Measurements from ENCODE around the gene DHRS3.
"Not testable (repeated sequence)": the region's sequence is repeated elsewhere in the genome, so short reads cannot be mapped to it uniquely, and the experiment has no call there.

DHRS3 gene

DNA sequence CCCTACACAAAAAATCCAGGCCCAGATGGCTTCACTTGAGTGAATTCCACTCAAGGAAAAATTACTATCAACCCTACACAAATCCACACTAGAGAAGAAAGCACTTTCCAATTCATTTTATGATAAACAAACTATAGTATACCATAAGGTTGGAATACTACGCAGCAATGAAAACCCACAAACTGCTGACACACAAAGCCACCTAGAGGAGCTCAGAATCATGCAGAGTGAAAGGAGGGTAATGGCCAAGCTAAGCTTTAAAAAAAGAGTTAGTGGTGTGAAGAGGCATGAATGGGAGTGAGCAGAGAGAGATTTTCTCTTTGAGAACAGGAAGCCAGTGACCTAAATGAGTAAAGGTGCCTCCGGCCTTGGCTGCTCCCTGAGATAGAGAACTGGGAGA lies 93.7 kb downstream of the DHRS3 start:
- no peaks in the 10 kb centered on the region for H3K79me2 ChIP-seq (ENCODE audit: control insufficient read depth, insufficient read depth, low read length, unreplicated experiment)
- H2AFZ ChIP-seq (ENCODE audit: low read length, unreplicated experiment), result no peak overlapping the region
- no peak overlapping the region for H3K4me3 ChIP-seq (ENCODE audit: low read depth, low read length)
- H3K27me3 ChIP-seq (ENCODE audit: insufficient read depth, low read length), result peaks cover 7% of the 10 kb centered on the region
- H3K36me3 ChIP-seq (ENCODE audit: insufficient read depth, low read length), result no peaks in the 10 kb centered on the region
- no peak overlapping the region for H3K27ac ChIP-seq (ENCODE audit: low read depth, low read length)
- H3K4me1 ChIP-seq (ENCODE audit: control insufficient read depth, insufficient read depth, low read length, unreplicated experiment), result peaks cover 15% of the 10 kb centered on the region

DNA sequence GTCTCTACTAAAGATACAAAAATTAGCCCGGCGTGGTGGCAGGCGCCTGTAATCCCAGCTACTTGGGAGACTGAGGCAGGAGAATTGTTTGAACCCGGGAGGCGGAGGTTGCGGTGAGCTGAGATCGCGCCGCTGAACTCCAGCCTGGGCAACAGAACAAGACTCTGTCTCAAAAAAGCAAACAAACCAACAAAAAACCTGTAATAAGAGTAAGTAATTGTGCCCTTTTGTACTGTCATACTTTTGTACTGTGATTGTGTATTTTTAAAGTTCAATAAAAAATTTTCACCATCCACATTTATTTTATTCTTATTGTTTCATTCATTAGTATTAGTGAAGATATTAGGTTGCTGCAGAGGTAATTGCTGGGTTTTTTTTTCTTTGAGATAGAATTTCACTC lies 95.2 kb downstream of the DHRS3 start:
- not testable (repeated sequence) for H3K27ac ChIP-seq (ENCODE audit: low read depth, low read length); H3K4me3 ChIP-seq (ENCODE audit: low read depth, low read length); H3K27me3 ChIP-seq (ENCODE audit: insufficient read depth, low read length); H3K36me3 ChIP-seq (ENCODE audit: insufficient read depth, low read length); H2AFZ ChIP-seq (ENCODE audit: low read length, unreplicated experiment); H3K79me2 ChIP-seq (ENCODE audit: control insufficient read depth, insufficient read depth, low read length, unreplicated experiment)
- peaks cover 12% of the 10 kb centered on the region for H3K4me1 ChIP-seq (ENCODE audit: control insufficient read depth, insufficient read depth, low read length, unreplicated experiment)

- H2AFZ ChIP-seq (ENCODE audit: low read length, unreplicated experiment), result no peak overlapping the region
- no peak overlapping the region for H3K27ac ChIP-seq (ENCODE audit: low read depth, low read length)
- no peaks in the 10 kb centered on the region for H3K79me2 ChIP-seq (ENCODE audit: control insufficient read depth, insufficient read depth, low read length, unreplicated experiment)
- H3K4me1 ChIP-seq (ENCODE audit: control insufficient read depth, insufficient read depth, low read length, unreplicated experiment), result peaks cover 12% of the 10 kb centered on the region
- peaks cover 8% of the 10 kb centered on the region for H3K27me3 ChIP-seq (ENCODE audit: insufficient read depth, low read length)
- H3K4me3 ChIP-seq (ENCODE audit: low read depth, low read length), result no peak overlapping the region
- no peaks in the 10 kb centered on the region for H3K36me3 ChIP-seq (ENCODE audit: insufficient read depth, low read length)
Observed at GRCh38 chr1:12521096-12521495, 96.9 kb downstream of the DHRS3 start.

GRCh38 chr1:12519693-12520364 lies 98.2 kb downstream of the DHRS3 start:
- no peak overlapping the region for H3K27ac ChIP-seq (ENCODE audit: low read depth, low read length)
- H3K4me1 ChIP-seq (ENCODE audit: control insufficient read depth, insufficient read depth, low read length, unreplicated experiment), result peaks cover 8% of the 10 kb centered on the region
- peaks cover 8% of the 10 kb centered on the region for H3K27me3 ChIP-seq (ENCODE audit: insufficient read depth, low read length)
- H2AFZ ChIP-seq (ENCODE audit: low read length, unreplicated experiment), result no peak overlapping the region
- H3K36me3 ChIP-seq (ENCODE audit: insufficient read depth, low read length), result no peaks in the 10 kb centered on the region
- H3K4me3 ChIP-seq (ENCODE audit: low read depth, low read length), result no peak overlapping the region
- no peaks in the 10 kb centered on the region for H3K79me2 ChIP-seq (ENCODE audit: control insufficient read depth, insufficient read depth, low read length, unreplicated experiment)

GRCh38 chr1:12518931-12519692 lies 98.9 kb downstream of the DHRS3 start:
- Histone ChIP-seq H2AFZ (ENCODE audit: low read length, unreplicated experiment) (no peak overlapping the region), H3K27me3 (ENCODE audit: insufficient read depth, low read length) (peaks cover 8% of the 10 kb centered on the region), H3K79me2 (ENCODE audit: control insufficient read depth, insufficient read depth, low read length, unreplicated experiment) (no peaks in the 10 kb centered on the region), H3K4me1 (ENCODE audit: control insufficient read depth, insufficient read depth, low read length, unreplicated experiment) (peaks cover 8% of the 10 kb centered on the region), H3K27ac (ENCODE audit: low read depth, low read length) (no peak overlapping the region), H3K36me3 (ENCODE audit: insufficient read depth, low read length) (no peaks in the 10 kb centered on the region), H3K4me3 (ENCODE audit: low read depth, low read length) (no peak overlapping the region)
